GM21737 (cell line): ENCODE measurements around the gene NCK1.
"Not testable (repeated sequence)": the region's sequence is repeated elsewhere in the genome, so short reads cannot be mapped to it uniquely, and the experiment has no call there.

Experiments used
- ATAC-seq: cut with Tn5 transposase; IDR thresholded peaks from one replicate; pipeline ENCODE4 v1.9.1; 2021; ENCODE audit warnings: mild to moderate bottlenecking, moderate library complexity; ENCODE audit not compliant: unreplicated experiment

Gene NCK1

GRCh38 chr3:136943436-136943835 is 81.4 kb downstream of the NCK1 start:
- no peak for ATAC-seq

GRCh38 chr3:136946978-136947377 is 85.0 kb downstream of the NCK1 start:
- ATAC-seq, result no peak

DNA sequence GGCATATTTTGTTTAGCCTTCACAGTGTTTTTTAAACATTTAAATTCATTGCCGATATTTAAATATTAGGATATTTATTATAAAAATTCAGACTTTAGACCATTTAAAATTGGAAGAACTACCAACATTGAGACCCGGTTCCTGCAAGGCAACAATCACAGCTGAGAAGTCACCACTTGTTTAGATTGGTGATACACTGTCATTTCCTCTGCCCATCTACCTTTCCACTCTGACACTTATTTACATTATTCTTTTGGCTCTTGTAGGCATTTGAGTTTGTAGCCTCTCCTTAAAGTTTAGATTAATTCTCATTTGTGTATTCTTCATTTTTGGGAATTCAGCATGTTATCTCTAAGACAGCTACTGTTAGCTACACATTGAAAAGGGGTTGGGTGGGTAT is 85.5 kb downstream of the NCK1 start:
- no peak for ATAC-seq

- ATAC-seq, result no peak
Measured at GRCh38 chr3:136949146-136949545, 87.1 kb downstream of the NCK1 start.

DNA sequence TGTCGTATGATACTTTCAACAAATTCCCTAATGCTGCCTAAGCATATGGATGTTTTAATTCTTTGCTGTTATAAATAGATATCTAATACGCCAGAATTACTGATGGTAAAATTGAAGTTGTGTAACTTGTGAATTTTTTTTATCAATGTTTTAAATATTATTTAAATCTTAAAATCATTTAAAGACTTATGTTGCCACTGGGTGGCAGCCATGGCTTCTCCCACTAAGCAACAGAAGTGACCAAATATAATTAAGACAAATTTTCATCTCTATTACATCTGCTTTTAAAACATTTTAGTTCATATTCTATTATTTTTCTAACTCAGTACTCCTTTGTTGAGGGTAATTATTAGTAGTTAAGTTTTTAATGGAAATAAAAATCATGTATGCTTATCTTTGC is 87.7 kb downstream of the NCK1 start:
- ATAC-seq, result no peak

DNA sequence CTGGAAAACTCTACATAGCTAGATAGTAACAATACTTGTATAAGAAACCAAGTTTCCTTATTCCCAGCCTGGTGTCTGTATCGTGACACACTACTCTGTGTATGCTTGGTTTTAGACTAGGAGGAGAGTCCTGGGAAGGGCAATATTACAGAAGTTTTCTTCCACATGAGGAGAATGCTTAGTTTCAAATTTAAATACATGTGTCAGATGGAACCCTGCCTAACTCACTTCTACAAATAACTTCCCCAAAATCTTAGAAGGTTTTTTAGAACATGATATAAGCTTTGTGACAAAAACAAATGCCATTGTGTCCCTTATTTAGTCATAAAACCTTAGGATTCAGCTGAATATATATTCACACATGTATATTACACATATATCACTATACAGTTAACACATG is 88.6 kb downstream of the NCK1 start:
- ATAC-seq, result no peak

GRCh38 chr3:136952292-136952691 is 90.3 kb downstream of the NCK1 start:
- no peak for ATAC-seq

DNA sequence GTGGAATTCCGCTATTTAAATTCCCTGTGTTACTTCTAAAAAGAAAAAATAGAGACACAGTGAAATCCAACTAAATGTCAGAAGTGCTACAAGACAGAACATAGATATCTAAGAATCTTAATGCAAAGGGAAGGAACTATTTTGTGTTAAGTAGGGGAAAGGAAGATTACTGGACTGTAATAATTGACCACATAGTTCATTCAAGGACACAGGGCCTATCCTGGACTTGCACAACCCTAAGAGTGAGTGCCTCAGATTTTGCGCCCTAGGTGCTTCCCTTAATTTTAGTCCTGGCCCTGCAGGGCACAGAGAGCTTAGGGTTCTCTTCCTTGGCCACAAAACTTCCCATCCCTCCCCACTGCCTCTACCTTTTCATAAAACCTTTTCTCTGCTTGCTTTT is 92.2 kb downstream of the NCK1 start:
- no peak for ATAC-seq

- no peak for ATAC-seq
Measured at GRCh38 chr3:136954980-136955780, 93.2 kb downstream of the NCK1 start.

GRCh38 chr3:136955813-136956212 is 93.8 kb downstream of the NCK1 start:
- no peak for ATAC-seq

DNA sequence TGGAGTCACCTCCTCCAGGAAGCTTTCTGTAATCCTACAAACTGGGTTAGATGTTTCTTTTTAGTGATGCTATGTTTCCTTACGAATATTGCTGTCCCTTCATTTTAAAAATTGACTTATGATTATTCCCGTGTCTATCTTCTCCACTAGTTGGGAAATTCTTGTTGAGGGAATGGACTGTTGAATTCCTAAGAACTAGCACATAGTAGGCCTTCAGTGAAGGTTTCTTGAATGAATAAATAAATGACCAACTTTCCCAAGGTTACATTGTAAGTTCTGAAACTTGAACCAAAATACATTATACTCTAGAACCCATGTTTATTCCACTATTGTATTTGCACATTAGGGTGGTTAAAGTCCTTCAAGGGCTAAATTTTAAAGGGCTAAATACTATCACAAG is 95.0 kb downstream of the NCK1 start:
- no peak for ATAC-seq

- ATAC-seq, result no peak
Measured at GRCh38 chr3:136957751-136958288, 95.8 kb downstream of the NCK1 start, which contains the start of gene IL20RB. Gene IL20RB (plus strand): TSS chr3:136957983. CDS start chr3:136958114, 131 bp downstream.

- ATAC-seq, result no peak
Measured at GRCh38 chr3:136958939-136959338, 96.9 kb downstream of the NCK1 start.

DNA sequence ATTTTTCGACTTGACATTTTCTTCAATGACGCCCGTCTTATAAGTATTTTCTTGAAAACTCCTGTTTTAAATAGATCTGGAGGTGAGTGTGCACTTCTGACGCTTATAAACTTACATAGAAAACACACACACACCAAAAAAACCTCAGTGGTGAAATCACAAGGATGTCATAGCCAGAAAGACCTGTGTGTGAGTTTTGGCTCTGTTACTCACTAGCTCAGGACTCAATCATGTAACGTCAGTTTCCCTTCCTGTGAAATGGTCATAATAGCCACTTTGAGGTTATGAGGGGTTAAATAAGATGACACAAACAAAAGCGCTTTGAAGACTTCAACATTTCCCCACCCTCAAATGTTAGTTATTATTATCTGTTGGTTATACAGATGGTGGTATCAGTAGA is 97.6 kb downstream of the NCK1 start:
- ATAC-seq, result no peak

DNA sequence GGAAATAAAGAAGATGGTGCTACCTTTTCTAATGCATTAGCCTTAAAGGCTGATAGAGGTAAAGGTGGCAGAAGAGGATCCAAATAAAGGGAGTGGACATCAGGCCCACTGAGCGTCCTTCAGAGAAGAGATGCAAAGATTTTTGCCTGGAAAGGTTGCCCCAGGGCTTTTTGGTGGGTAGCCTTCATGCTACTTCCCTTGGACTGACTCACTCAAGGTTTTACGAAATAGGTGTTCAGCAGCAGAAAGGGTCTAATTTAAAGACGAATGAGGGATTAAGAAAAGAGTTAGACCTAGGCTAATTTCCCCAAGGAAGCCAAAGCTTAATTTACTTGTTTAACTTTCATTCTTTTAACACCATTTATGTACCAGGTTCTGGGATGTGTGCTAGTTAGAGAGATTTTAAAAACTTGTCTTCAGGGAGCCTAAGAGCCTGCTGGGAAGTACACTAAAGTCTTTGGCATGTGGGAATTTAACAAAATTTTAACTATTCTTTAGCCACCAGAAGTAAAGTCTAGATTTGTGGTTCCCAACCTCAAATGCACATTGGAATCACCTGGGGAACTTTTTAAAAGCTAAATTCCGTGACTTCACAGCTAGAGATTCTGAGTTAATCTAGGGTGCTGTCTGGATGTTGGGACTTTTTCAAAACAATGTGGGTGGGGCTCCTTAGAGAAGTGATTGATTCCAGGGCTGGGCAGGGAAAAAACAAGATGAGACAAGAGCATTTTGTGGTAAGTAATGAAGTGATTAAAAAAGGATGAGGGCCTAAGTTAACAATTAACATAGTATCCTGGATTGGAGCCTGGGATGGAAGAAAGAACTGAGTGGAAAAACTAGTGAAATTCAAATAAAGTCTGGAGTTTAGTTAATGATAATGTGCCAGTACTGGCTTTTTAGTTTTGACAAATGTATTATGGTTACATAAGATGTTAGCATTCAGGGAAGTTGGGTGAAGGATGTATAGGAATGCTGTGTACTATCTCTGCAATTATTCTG is 99.1 kb downstream of the NCK1 start:
- ATAC-seq, result no peak

DNA sequence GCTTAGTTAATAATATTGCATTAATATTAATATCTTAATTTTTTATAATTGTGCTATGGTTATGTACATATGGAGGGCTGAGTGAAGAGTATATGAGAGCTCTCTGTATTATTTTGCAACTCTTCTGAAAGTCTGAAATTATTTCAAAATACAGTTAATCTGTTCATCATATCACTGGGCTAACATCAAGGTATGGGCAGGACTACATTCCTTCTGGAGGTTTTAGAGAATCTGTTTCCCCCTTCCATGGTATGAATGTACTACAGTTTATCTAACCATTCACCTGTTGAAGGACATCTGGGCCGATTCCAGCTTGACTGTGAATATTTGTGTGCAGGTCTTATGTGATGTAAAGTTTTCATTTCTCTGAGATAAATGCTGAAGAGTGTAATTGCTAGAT is 100.9 kb downstream of the NCK1 start:
- ATAC-seq, result no peak

GRCh38 chr3:136969539-136969938 is 107.5 kb downstream of the NCK1 start:
- ATAC-seq, result not testable (repeated sequence)

- no peak for ATAC-seq
Measured at GRCh38 chr3:136973352-136973751, 111.3 kb downstream of the NCK1 start.

DNA sequence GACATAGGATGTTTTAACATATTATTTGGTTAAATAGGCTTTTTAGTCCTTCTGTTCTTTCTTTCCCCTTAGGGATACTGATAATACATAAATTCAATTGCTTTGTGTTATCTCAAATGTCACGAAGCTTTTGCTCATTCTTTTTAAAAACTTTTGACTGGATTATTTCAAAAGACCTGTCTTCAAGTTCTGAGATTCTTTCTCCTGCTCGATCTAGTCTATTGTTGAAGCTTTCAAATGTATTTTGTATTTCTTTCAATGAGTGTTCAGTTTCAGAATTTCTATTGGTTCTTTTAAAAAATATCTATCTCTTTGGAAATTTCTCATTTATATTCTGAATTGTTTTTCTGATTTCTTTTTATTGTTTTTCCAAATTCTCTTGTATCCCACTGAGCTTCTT is 112.7 kb downstream of the NCK1 start:
- no peak for ATAC-seq

DNA sequence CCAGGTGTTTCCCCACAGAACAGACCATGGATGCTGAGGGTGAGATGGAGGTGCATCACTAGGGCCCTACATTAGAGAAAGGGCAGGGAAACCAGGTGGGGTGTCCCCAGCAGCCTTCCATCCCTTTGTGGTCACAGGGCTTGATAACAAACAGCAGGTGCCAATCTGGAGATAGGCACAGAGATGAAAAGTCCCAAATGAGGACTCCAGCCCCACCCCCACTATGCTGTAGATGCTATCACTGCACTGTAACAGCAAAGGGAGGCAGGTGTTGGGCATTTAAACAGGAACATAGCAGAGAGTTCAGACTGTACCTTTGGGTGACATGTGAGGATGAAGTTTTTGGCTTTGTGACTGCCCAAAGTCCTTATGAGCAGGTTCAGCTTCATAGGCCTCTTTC is 117.2 kb downstream of the NCK1 start:
- ATAC-seq, result no peak

DNA sequence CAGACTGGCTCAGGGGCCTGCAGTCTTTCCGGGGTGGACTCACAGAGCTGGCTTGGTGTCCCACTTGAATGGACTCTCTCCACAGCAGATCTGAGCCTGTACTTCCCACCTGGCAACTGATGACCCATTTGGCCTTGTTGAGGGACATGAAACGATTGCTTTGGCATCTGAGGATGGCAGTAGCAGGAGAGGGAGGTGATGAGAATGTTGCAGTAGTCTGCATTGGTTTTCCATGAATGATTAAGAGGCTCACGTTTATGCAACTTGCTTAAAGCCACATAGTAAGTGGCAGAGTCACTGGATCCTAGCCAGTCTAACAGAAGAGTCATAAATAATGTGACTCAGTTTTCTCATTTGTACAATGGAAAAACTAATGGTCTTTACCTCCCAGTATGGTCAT is 117.7 kb downstream of the NCK1 start:
- ATAC-seq, result no peak

GRCh38 chr3:136982033-136982432 is 120.0 kb downstream of the NCK1 start:
- no peak for ATAC-seq
